HL-60/S4 (cell line): ENCODE results near the gene ERG.

ENCODE experiments used
- in situ Hi-C: fragments of 300-500 bp; cut with MboI; formaldehyde crosslinking; loops from 2 replicates; pipeline ENCODE4 v1.14.3; 2022; ENCODE audit warnings: low sequenced_read_pairs

ERG gene

DNA sequence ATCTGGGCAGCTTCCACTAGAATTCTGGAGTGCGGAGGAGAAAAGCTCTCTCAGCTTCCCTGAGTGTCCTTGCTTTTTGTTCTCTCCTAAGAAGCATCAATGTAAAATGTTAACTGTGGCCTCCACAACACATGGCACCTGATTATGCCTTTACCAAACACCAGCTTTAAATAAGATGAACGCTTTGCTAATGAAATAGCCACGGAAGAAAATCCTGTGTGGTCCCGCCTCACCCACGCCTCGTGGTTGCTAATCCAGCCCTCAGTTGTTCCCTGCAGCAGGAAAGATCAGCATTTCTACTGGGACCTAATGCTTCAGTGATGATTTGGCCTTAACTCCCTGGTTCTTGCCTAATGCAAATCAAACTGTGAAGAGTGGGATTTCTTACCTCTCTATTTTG, 1.8 kb upstream of the ERG start:
- in situ Hi-C loops, result loop anchor here (10.0 to 25.0 kb wide), 2 partner anchors 225 to 637 kb away; no protein-coding TSS in a partner anchor

GRCh38 chr21:38499296-38499695, 1.0 kb upstream of the ERG start:
- in situ Hi-C loops, result no loop called here

- in situ Hi-C loops, result no loop called here
These were observed 2.1 kb downstream of the ERG start for GRCh38 chr21:38496224-38496623.

- in situ Hi-C loops, result no loop called here
These were observed 2.6 kb downstream of the ERG start for GRCh38 chr21:38495696-38496095.

DNA sequence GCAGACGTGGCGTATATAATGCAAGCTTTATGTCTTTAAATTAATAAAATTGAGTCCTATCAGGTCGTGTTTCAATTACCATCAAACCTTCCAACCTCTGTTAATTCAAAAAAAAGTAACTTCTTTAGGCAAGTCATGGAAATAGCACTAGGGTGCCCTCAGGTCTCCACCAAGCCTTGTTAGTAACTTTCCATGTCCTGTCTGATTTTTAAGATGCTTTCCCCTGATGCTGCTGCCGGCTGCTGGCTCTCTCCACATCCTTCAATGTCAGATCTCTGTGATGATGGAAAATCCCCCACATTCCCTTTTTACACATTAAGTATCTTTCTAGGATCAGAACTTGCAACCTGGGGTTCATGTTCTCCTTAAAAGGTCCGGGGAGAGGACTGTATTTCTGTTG, 3.0 kb downstream of the ERG start:
- in situ Hi-C loops, result no loop called here

DNA sequence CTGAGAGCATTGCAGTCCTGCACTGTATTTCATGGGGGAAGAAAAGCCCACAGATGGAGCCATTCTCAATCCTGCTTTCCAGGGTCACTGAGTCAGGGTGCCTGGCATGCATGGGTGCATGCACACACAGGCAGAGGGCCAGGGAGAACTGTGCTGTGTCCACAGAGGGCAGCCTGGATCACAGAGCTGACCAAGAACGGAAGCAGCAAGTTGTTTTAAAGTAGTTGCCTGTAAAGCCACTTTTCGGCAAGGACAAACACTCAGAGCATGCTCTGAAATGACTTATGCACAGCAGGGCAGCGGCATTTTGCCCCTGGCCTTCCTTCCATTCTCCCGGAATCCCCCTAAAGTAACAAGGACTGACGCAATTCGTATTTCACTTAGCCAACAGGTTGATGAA, 3.6 kb downstream of the ERG start:
- in situ Hi-C loops, result no loop called here

- in situ Hi-C loops, result no loop called here
These were observed 4.0 kb downstream of the ERG start for GRCh38 chr21:38494251-38494642.

DNA sequence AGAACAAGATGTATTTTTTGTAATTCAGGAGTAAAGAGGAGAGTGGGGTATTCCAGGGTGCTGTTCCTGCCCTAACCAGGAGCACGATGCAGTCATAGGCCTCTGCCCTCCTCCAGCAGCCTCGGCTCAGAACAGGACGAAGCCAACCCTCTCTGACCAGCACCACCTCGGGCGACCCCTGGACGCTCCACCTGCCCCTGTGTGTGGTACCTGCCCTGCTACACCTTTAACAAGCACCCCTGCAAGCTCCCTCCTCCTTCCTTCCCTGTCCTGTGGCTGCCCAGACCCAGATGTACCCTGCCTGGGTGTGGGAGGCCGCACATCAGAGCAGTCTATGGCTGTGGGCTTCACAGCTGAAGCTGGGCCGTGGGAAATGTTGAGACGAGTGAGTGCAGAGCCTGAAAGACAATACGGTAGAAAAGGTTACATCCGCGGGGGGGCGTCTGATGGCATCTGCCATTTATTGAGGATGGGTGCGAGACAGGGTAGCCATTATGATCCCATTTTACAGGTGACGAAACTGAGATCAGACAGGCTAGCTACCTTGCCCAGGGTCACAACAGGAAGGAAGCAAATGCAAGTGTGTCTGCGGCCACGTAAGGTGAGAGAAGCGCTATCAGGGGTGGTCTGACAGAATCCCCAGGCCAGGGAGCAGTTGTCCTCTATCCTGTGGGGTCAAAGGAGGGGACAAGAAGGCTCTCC, 4.6 kb downstream of the ERG start:
- in situ Hi-C loops, result no loop called here

DNA sequence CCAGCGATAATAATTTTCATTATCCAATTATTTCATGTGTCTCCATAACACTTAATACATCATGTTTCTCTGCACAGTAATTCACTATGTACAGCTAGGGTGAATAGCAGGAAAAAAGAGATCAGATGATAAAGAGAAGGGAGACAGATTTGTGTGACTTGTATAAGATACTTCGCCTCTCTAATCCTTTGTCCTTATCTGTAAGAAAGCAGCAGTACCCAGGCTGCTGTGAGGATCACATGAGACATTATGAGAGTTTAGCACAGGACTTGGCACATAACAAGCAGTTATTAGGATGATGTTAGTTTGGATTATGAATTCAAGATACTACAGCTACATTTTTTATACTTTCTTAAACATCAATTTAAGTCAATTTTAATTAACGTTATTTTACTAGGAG, 6.3 kb downstream of the ERG start:
- in situ Hi-C loops, result no loop called here

DNA sequence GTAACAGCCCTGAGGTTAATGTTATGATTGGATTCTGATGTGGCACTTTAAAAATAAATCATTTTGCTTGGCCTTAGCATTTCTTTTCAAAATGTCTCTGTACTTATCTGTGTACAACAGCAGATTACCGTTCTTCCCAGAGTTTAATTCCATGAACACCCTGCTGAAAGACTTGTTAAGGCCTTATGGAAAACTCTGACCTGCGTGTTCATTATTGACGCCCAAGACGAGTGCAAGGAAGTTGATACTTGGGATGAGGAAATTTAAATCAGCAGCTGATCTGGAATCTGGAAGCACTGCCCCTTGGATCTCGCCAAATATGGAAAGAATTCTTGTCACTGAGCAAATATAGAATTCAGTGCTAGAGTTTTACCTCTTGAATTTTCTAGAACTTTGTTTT, 6.7 kb downstream of the ERG start:
- in situ Hi-C loops, result no loop called here

DNA sequence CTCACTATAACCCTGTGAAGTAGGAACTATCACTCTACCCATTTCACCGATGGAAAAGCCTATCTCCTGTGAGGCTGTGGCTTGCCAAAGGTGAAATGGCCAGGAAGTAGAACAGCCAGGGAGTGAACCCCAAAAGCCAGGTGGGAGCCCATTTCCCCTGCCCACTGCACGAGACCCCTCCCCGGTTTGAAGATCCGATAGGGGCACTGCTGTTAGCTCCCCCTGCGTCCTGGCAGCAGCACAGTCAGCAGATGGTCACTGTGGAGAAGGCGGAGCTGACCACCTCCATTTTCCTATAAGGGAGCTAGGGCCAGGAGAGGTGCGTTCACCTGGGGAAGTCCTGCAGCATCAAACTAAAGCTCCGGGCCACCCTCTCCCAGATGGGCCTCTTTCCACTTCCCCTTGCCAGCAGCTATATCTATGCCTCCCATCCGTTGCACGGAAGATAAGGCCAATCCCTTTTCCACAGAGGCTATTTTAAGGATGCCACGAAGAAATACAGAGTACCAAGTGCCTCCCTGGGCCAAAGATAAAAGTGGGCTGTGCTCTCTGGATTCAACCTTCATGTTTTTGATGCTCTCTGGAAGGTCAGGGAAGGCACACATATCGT, 7.8 kb downstream of the ERG start:
- in situ Hi-C loops, result no loop called here

DNA sequence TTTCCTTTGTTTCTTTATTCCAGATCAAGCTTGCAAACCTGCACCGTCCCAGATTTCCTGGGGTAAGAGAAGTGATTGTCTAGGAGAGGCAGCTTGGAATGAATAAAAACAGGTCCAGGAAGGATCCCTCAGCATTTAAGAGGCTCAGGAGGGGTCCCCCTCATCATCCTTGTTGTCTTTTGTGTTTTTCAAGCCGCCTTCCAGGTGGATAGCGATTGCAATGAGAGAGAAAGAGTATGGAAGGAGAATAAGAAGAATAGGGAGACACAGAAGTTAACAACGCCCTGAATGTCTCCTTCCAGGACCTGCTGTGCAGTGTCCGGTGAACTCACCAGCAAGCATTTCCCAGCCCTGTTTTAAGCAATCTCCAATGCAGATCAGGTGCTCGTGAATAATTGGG, 8.5 kb downstream of the ERG start:
- in situ Hi-C loops, result no loop called here

DNA sequence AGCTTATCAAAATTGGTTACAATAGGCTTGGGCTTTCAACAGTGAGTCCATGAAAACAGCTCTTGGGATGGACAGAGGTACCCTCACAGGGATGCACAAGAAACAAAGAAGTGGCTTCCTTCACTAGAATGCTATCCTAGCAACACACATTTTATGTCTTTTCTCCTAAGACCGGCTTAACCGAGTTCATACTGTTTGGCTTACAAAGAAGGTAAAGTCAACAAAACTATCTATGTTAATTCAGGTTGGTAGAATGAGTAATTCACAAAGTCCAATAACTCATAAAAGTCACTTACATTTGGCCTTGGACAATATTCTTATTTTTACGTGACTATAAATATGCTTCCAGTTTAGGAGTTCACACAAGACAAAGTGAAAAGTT, 9.0 kb downstream of the ERG start:
- in situ Hi-C loops, result no loop called here

DNA sequence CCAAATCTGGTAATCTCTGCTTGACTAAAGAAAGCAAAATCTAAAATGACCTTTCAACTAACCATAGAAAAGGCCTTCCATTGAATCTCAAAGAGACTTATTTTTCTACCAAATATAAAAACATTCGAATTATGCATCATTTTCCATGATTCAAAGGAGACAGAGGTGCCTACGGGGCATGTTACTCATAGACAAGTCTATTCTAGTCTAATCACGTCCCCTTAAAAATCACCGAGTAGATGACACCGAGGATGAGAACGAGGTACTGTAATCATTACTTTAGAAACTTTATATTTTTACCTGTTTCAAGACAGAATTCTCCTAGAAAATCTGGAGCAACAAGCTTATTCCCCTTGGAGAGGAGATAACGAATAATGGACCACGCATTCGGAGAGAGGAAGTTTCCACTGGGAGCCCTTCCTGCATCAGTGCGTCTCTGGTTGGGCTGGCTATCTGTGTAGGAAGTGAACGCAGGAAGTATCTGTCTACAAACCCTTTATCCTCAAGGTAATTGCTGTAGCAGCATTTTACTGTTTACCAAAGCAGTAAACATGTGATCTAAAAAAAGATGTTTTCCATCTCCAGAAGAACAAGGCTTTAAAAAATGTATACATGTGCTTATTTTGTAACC, 9.5 kb downstream of the ERG start:
- in situ Hi-C loops, result no loop called here

GRCh38 chr21:38487901-38488639, 10.2 kb downstream of the ERG start:
- in situ Hi-C loops, result no loop called here

DNA sequence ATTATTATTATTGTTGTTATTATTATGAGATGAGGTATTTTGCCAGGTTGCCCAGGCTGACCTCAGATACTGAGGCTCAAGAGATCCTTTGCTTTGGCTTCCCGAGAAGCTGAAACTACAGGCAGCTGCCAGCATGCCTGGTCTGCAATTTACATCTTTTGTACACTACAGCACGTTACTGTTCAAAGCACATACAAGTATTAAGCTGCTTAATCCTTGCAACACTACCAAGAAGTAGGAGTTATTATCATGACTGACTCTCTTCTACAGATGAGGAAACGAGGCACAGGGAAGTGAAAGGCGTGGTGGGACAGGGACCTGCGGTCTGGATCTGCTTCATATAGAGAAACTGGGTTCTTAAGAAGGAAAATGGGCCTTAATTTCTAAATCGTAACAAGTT, 11.6 kb downstream of the ERG start:
- in situ Hi-C loops, result no loop called here

- in situ Hi-C loops, result no loop called here
These were observed 12.1 kb downstream of the ERG start for GRCh38 chr21:38486221-38486620.

GRCh38 chr21:38479641-38480525, 18.4 kb downstream of the ERG start:
- in situ Hi-C loops, result no loop called here

GRCh38 chr21:38478782-38479181, 19.5 kb downstream of the ERG start:
- in situ Hi-C loops, result no loop called here

GRCh38 chr21:38477226-38477625, 21.1 kb downstream of the ERG start:
- in situ Hi-C loops, result no loop called here

- in situ Hi-C loops, result no loop called here
These were observed 21.9 kb downstream of the ERG start for GRCh38 chr21:38476385-38476784.
